Right lobe of liver (tissue), 4 donors: ENCODE results near the gene CLP1.
"Not testable (repeated sequence)": the region's sequence is repeated elsewhere in the genome, so short reads cannot be mapped to it uniquely, and the experiment has no call there.

Experiments
- POLR2A ChIP-seq: fragments of 450-650 bp; IDR thresholded peaks from one replicate; pipeline ENCODE4 v1.6.1; 2017; ENCODE audit warnings: antibody characterized with exemption, mild to moderate bottlenecking
- TF ChIP-seq, protein P1 (sequence below), 4 donors: fragments of 200-600 bp in 3 of 4; fragments of 450-650 bp in 1 of 4; IDR thresholded peaks; one replicate each; pipeline versions ENCODE4 v1.5.1 to v1.8.0; 2016 to 2022; ENCODE audit warnings: antibody characterized with exemption in 4 of 4, mild to moderate bottlenecking in 2 of 4
- donor health status: DM: no; HTN: no; CAD: no.
- donor health status: DM: no; HTN: no; CAD: no.
- donor health status: DM: no; HTN: yes; CAD: no.

DNA sequence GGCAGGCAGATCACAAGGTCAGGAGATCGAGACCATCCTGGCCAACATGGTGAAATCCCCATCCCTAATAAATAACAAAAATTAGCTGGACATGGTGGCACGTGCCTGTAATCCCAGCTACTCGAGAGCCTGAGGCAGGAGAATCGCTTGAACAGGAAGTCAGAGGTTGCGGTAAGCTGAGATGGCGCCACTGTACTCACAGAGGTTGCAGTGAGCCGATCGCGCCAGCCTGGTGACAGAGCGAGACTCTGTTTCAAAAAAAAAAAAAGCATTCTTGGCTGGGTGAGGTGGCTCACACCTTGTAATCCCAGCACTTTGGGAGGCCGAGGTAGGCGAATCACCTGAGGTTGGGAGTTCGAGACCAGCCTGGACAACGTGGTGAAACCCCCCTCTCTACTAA, 5.3 kb upstream of the CLP1 start:
- not testable (repeated sequence) for TF ChIP-seq POLR2A
- TF ChIP-seq, protein P1, sequence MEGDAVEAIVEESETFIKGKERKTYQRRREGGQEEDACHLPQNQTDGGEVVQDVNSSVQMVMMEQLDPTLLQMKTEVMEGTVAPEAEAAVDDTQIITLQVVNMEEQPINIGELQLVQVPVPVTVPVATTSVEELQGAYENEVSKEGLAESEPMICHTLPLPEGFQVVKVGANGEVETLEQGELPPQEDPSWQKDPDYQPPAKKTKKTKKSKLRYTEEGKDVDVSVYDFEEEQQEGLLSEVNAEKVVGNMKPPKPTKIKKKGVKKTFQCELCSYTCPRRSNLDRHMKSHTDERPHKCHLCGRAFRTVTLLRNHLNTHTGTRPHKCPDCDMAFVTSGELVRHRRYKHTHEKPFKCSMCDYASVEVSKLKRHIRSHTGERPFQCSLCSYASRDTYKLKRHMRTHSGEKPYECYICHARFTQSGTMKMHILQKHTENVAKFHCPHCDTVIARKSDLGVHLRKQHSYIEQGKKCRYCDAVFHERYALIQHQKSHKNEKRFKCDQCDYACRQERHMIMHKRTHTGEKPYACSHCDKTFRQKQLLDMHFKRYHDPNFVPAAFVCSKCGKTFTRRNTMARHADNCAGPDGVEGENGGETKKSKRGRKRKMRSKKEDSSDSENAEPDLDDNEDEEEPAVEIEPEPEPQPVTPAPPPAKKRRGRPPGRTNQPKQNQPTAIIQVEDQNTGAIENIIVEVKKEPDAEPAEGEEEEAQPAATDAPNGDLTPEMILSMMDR (IDR thresholded peaks at IDR 0.05), result not testable (repeated sequence)
